WTC11 (cell line): ENCODE data around the gene GEMIN8. TPM values are rescaled to one million over a fixed set of nuclear protein-coding genes. Genes with fewer than 3 reads are reported as not detected.

Experiments
- ATAC-seq: fragments of 200-7000 bp; cut with Tn5 transposase; 2 replicates; pipeline ENCODE4 v1.10.0; 2021; ENCODE audit warnings: mild to moderate bottlenecking, moderate library complexity
- CTCF ChIA-PET: fragments of 300-600 bp; sonication (Branson Sonifier 250); formaldehyde crosslinking; loops from one replicate; lab custom pipeline; 2021; ENCODE audit warnings: antibody characterized with exemption; lab: Charles Lee
- POLR2A ChIA-PET: fragments of 350-600 bp; sonication (Branson Sonifier 250); formaldehyde crosslinking; loops from one replicate; lab custom pipeline; 2021; ENCODE audit warnings: antibody characterized with exemption; lab: Charles Lee
- DNase-seq: peaks from one replicate; pipeline ENCODE4 v3.0.0; 2021; ENCODE audit warnings: low spot score
- H3K27ac Mint-ChIP-seq: 2 replicates; pipeline ENCODE4 v1.8.0; 2021; ENCODE audit warnings: mixed read lengths
- H3K27me3 Mint-ChIP-seq: 2 replicates; pipeline ENCODE4 v1.8.0; 2021; ENCODE audit warnings: low read depth, mild to moderate bottlenecking, moderate library complexity, mixed read lengths
- H3K36me3 Mint-ChIP-seq: 2 replicates; pipeline ENCODE4 v1.8.0; 2021; ENCODE audit warnings: mixed read lengths
- H3K4me1 Mint-ChIP-seq: 2 replicates; pipeline ENCODE4 v1.8.0; 2022; ENCODE audit warnings: mixed read lengths
- H3K4me3 Mint-ChIP-seq: 2 replicates; pipeline ENCODE4 v1.8.0; 2021; ENCODE audit warnings: mild to moderate bottlenecking, moderate library complexity, mixed read lengths
- H3K9me3 Mint-ChIP-seq: 2 replicates; pipeline ENCODE4 v1.8.0; 2021; ENCODE audit warnings: mixed read lengths
- ATF1 ChIP-seq: sonication (generic); formaldehyde crosslinking; IDR thresholded peaks from 2 replicates; pipeline ENCODE4 v1.8.1; 2023; ENCODE audit warnings: mild to moderate bottlenecking, moderate library complexity, missing genetic modification reagents
- ATF2 ChIP-seq: sonication (generic); formaldehyde crosslinking; IDR thresholded peaks from 2 replicates; pipeline ENCODE4 v1.8.1; 2022; ENCODE audit warnings: low read depth, missing genetic modification reagents, borderline replicate concordance
- CREB1 ChIP-seq: sonication (generic); formaldehyde crosslinking; IDR thresholded peaks from 2 replicates; pipeline ENCODE4 v1.8.0; 2023; ENCODE audit warnings: mild to moderate bottlenecking, missing genetic modification reagents
- FOXJ3 ChIP-seq: sonication (generic); formaldehyde crosslinking; IDR thresholded peaks from 2 replicates; pipeline ENCODE4 v1.9.0; 2021; ENCODE audit warnings: missing genetic modification reagents, mild to moderate bottlenecking, borderline replicate concordance
- HMGXB4 ChIP-seq: sonication (generic); formaldehyde crosslinking; IDR thresholded peaks from 2 replicates; pipeline ENCODE4 v1.8.1; 2023; ENCODE audit warnings: mild to moderate bottlenecking, moderate library complexity, missing genetic modification reagents
- JAZF1 ChIP-seq: fragments of 250-450 bp; sonication (Bioruptor Pico); IDR thresholded peaks from 2 replicates; pipeline ENCODE4 v1.9.0; 2021; ENCODE audit warnings: moderate library complexity, mild to moderate bottlenecking, inconsistent platforms
- NFE2L1 ChIP-seq: sonication (generic); formaldehyde crosslinking; IDR thresholded peaks from 2 replicates; pipeline ENCODE4 v1.8.1; 2023; ENCODE audit warnings: missing genetic modification reagents
- NR2C2 ChIP-seq: sonication (generic); formaldehyde crosslinking; IDR thresholded peaks from 2 replicates; pipeline ENCODE4 v1.8.0; 2022; ENCODE audit warnings: mild to moderate bottlenecking, missing genetic modification reagents
- RELA ChIP-seq: sonication (generic); formaldehyde crosslinking; IDR thresholded peaks from 2 replicates; pipeline ENCODE4 v1.8.1; 2022; ENCODE audit warnings: missing genetic modification reagents, mild to moderate bottlenecking, borderline replicate concordance
- RORB ChIP-seq: fragments of 250-450 bp; sonication (Bioruptor Pico); IDR thresholded peaks from 2 replicates; pipeline ENCODE4 v1.9.0; 2021; ENCODE audit warnings: mild to moderate bottlenecking
- SMAD3 ChIP-seq: sonication (generic); formaldehyde crosslinking; IDR thresholded peaks from 2 replicates; pipeline ENCODE4 v1.8.0; 2022; ENCODE audit warnings: missing genetic modification reagents, mild to moderate bottlenecking, borderline replicate concordance
- SOX15 ChIP-seq: fragments of 250-450 bp; sonication (Bioruptor Pico); IDR thresholded peaks from 2 replicates; pipeline ENCODE4 v1.9.0; 2021; ENCODE audit warnings: mild to moderate bottlenecking
- SP1 ChIP-seq: sonication (generic); formaldehyde crosslinking; conservative IDR thresholded peaks from 2 replicates; pipeline ENCODE4 v1.8.1; 2022; ENCODE audit warnings: missing genetic modification reagents
- TCF7 ChIP-seq: sonication (generic); formaldehyde crosslinking; IDR thresholded peaks from 2 replicates; pipeline ENCODE4 v1.8.0; 2022; ENCODE audit warnings: mild to moderate bottlenecking, low read depth, missing genetic modification reagents, moderate library complexity
- TEAD1 ChIP-seq: sonication (generic); formaldehyde crosslinking; IDR thresholded peaks from 2 replicates; pipeline ENCODE4 v1.8.0; 2022; ENCODE audit warnings: mild to moderate bottlenecking, missing genetic modification reagents
- TP53 ChIP-seq: sonication (generic); formaldehyde crosslinking; IDR thresholded peaks from 2 replicates; pipeline ENCODE4 v1.8.1; 2023; ENCODE audit warnings: mild to moderate bottlenecking, missing genetic modification reagents
- USF1 ChIP-seq: sonication (generic); formaldehyde crosslinking; IDR thresholded peaks from 2 replicates; pipeline ENCODE4 v1.8.0; 2022; ENCODE audit warnings: mild to moderate bottlenecking, missing genetic modification reagents
- ZMAT4 ChIP-seq: fragments of 250-450 bp; sonication (Bioruptor Pico); IDR thresholded peaks from 2 replicates; pipeline ENCODE4 v1.9.0; 2021; ENCODE audit warnings: mild to moderate bottlenecking
- ZNF317 ChIP-seq: sonication (generic); formaldehyde crosslinking; IDR thresholded peaks from 2 replicates; pipeline ENCODE4 v1.8.1; 2023; ENCODE audit warnings: low read depth, mild to moderate bottlenecking, moderate library complexity, missing genetic modification reagents, borderline replicate concordance
- ZNF416 ChIP-seq: fragments of 250-450 bp; sonication (Bioruptor Pico); IDR thresholded peaks from 2 replicates; pipeline ENCODE4 v1.9.0; 2021; ENCODE audit warnings: mild to moderate bottlenecking, inconsistent platforms
- ZNF425 ChIP-seq: fragments of 250-450 bp; sonication (Bioruptor Pico); conservative IDR thresholded peaks from 2 replicates; pipeline ENCODE4 v1.9.0; 2021; ENCODE audit warnings: mild to moderate bottlenecking
- ZSCAN18 ChIP-seq: fragments of 250-450 bp; sonication (Bioruptor Pico); IDR thresholded peaks from 2 replicates; pipeline ENCODE4 v2.1.2; 2022; ENCODE audit warnings: mild to moderate bottlenecking, moderate library complexity
- total RNA-seq: library from RNA; stranded (reverse); gene quantifications from 3 replicates; pipeline ENCODE4 v1.2.3, GENCODE V29; 2021
- TF ChIP-seq, protein P1 (sequence below): sonication (generic); formaldehyde crosslinking; IDR thresholded peaks from 2 replicates; pipeline ENCODE4 v1.8.1; 2023; ENCODE audit warnings: mild to moderate bottlenecking, missing genetic modification reagents, borderline replicate concordance

The GEMIN8 gene
- total RNA-seq, 1 experiment from 2014 or later = 21.1 TPM

GRCh38 chrX:14064626-14065432, 35.1 kb upstream of the GEMIN8 start:
- POLR2A ChIA-PET = interaction anchor here (0.5 kb wide), 1 partner anchor 1192 kb away, joined by 3 read pairs; no protein-coding TSS in a partner anchor
- Mint-ChIP-seq H3K4me1 (no peaks in the 10 kb centered on the region), H3K4me3 (no peak overlapping the region), H3K9me3 (no peaks in the 10 kb centered on the region), H3K27me3 (no peaks in the 10 kb centered on the region), H3K36me3 (no peaks in the 10 kb centered on the region), H3K27ac (no peak overlapping the region)
- CTCF ChIA-PET = no interaction called here
- ATAC-seq = no peak
- no peak for TF ChIP-seq JAZF1 (CRISPR knock-in tag)
- no peak for TF ChIP-seq RELA (CRISPR knock-in tag)
- TF ChIP-seq ZSCAN18 = no peak
- TF ChIP-seq ZMAT4 (CRISPR knock-in tag) = no peak
- TF ChIP-seq NFE2L1 (CRISPR knock-in tag) = no peak
- no peak for TF ChIP-seq HMGXB4 (CRISPR knock-in tag)
- TF ChIP-seq FOXJ3 (CRISPR knock-in tag) = no peak
- no peak for TF ChIP-seq TP53 (CRISPR knock-in tag)
- no peak for TF ChIP-seq USF1 (CRISPR knock-in tag)
- no peak for TF ChIP-seq SP1 (CRISPR knock-in tag)
- TF ChIP-seq TCF7 (CRISPR knock-in tag) = no peak
- TF ChIP-seq SOX15 = no peak
- TF ChIP-seq SMAD3 (CRISPR knock-in tag) = no peak
- no peak for TF ChIP-seq TEAD1 (CRISPR knock-in tag)
- TF ChIP-seq ATF1 (CRISPR knock-in tag) = no peak
- DNase-seq = no peak

DNA sequence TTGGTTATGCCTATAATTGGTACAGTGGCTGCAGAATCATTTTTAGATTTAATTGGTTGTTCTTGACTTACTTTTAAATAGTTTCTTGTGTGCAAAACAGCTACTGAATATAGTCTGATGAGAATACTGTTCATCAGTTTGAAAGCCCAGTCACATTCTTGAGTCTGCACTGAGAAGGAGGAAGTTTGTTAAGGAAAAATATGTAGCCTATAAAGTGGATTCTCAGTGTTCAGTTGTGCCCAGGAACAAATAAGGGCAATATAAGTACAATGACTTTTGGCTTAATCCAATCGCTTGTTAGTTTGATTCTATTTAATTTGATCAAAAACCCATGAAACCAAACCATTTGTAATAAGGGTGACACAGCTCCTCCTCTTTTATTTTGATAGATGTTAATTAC, 32.8 kb upstream of the GEMIN8 start:
- Mint-ChIP-seq H3K4me3 (no peak overlapping the region), H3K4me1 (peaks cover 8% of the 10 kb centered on the region), H3K9me3 (no peaks in the 10 kb centered on the region), H3K27ac (no peak overlapping the region), H3K27me3 (no peaks in the 10 kb centered on the region), H3K36me3 (no peaks in the 10 kb centered on the region)
- CTCF ChIA-PET = no interaction called here
- POLR2A ChIA-PET = no interaction called here
- TF ChIP-seq ZNF416 (no peak), CREB1 (CRISPR knock-in tag) (no peak), ATF2 (CRISPR knock-in tag) (no peak), RORB (no peak), ZNF425 (no peak), NFE2L1 (CRISPR knock-in tag) (no peak), ZNF317 (CRISPR knock-in tag) (no peak), NR2C2 (no peak)
- TF ChIP-seq, protein P1, sequence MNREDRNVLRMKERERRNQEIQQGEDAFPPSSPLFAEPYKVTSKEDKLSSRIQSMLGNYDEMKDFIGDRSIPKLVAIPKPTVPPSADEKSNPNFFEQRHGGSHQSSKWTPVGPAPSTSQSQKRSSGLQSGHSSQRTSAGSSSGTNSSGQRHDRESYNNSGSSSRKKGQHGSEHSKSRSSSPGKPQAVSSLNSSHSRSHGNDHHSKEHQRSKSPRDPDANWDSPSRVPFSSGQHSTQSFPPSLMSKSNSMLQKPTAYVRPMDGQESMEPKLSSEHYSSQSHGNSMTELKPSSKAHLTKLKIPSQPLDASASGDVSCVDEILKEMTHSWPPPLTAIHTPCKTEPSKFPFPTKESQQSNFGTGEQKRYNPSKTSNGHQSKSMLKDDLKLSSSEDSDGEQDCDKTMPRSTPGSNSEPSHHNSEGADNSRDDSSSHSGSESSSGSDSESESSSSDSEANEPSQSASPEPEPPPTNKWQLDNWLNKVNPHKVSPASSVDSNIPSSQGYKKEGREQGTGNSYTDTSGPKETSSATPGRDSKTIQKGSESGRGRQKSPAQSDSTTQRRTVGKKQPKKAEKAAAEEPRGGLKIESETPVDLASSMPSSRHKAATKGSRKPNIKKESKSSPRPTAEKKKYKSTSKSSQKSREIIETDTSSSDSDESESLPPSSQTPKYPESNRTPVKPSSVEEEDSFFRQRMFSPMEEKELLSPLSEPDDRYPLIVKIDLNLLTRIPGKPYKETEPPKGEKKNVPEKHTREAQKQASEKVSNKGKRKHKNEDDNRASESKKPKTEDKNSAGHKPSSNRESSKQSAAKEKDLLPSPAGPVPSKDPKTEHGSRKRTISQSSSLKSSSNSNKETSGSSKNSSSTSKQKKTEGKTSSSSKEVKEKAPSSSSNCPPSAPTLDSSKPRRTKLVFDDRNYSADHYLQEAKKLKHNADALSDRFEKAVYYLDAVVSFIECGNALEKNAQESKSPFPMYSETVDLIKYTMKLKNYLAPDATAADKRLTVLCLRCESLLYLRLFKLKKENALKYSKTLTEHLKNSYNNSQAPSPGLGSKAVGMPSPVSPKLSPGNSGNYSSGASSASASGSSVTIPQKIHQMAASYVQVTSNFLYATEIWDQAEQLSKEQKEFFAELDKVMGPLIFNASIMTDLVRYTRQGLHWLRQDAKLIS (CRISPR knock-in tag) = no peak
- ATAC-seq (no peak), DNase-seq (no peak)
